VCaP (cell line): ENCODE results near the gene CSTPP1.
"Not testable (repeated sequence)": the region's sequence is repeated elsewhere in the genome, so short reads cannot be mapped to it uniquely, and the experiment has no call there.

Experiments
- H3K27ac ChIP-seq: fragments of 450-650 bp; 2 replicates; pipeline ENCODE4 v1.5.1; 2017
- CTCF ChIP-seq: fragments of 450-650 bp; conservative IDR thresholded peaks from 2 replicates; pipeline ENCODE4 v1.5.1; 2017; ENCODE audit warnings: mild to moderate bottlenecking, moderate library complexity

Gene CSTPP1

GRCh38 chr11:47105974-47106373, 169.4 kb downstream of the CSTPP1 start:
- TF ChIP-seq CTCF = no peak
- no peak overlapping the region for H3K27ac ChIP-seq

GRCh38 chr11:47106798-47107411, 170.3 kb downstream of the CSTPP1 start:
- TF ChIP-seq CTCF = no peak
- H3K27ac ChIP-seq = 0 out of 2 replicates have a peak overlapping the region, but pooled peaks have one; percentile 3

- 0 out of 2 replicates have a peak overlapping the region, but pooled peaks have one; percentile 3 for H3K27ac ChIP-seq
- TF ChIP-seq CTCF = no peak
Measured at GRCh38 chr11:47107744-47108143, 171.2 kb downstream of the CSTPP1 start.

GRCh38 chr11:47108214-47108613, 171.7 kb downstream of the CSTPP1 start:
- TF ChIP-seq CTCF = no peak
- no peak overlapping the region for H3K27ac ChIP-seq

GRCh38 chr11:47109051-47109726, 172.6 kb downstream of the CSTPP1 start:
- TF ChIP-seq CTCF = no peak
- H3K27ac ChIP-seq = no peak overlapping the region

- no peak for TF ChIP-seq CTCF
- no peak overlapping the region for H3K27ac ChIP-seq
Measured at GRCh38 chr11:47109727-47110246, 173.2 kb downstream of the CSTPP1 start.

GRCh38 chr11:47111318-47111804, 174.8 kb downstream of the CSTPP1 start:
- no peak for TF ChIP-seq CTCF
- H3K27ac ChIP-seq = no peak overlapping the region

- H3K27ac ChIP-seq = not testable (repeated sequence)
Measured at GRCh38 chr11:47112941-47113340, 176.4 kb downstream of the CSTPP1 start.

- H3K27ac ChIP-seq = peak overlapping the region; percentile 52
Measured at GRCh38 chr11:47118958-47119688, 182.6 kb downstream of the CSTPP1 start.
